Measurements from ENCODE around the gene CCDC191. TPM values are rescaled to one million over a fixed set of nuclear protein-coding genes. Genes with fewer than 3 reads are reported as not detected.

CCDC191 gene
- total RNA-seq, 2 experiments from 2014 or later, result 3.5 TPM

DNA sequence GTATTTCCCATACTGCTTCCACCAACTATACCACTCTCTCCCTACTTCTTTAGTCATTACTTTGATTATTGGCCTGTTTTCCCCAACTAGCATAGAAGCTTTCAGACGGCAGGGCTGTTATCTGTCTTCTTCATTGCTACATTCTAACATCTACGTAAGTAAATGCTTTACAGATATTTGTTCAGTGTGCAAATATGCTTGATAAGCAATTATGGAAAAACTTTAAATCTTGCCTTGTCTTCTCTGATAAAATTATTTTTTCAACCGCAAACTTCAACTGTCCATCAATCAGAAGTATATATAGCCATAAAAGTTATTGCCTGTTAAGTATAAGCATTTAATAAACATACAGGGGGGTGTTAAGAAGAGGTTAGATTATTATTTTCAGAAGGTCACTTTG, 72.8 kb downstream of the CCDC191 start:
- H3K4me3 Mint-ChIP-seq, result no peak overlapping the region
- H3K4me1 Mint-ChIP-seq (ENCODE audit: low read depth), result peaks cover 4% of the 10 kb centered on the region
- ChIA-PET CTCF (no interaction called here), POLR2A (no interaction called here)
- no peak overlapping the region for H3K27ac Mint-ChIP-seq
- peaks cover 22% of the 10 kb centered on the region for H3K36me3 Mint-ChIP-seq
- DNase-seq, result no peak
- no peaks in the 10 kb centered on the region for H3K9me3 Mint-ChIP-seq
- H3K27me3 Mint-ChIP-seq, result no peaks in the 10 kb centered on the region
- intact Hi-C loops (cut with micrococcal nuclease), result no loop called here

DNA sequence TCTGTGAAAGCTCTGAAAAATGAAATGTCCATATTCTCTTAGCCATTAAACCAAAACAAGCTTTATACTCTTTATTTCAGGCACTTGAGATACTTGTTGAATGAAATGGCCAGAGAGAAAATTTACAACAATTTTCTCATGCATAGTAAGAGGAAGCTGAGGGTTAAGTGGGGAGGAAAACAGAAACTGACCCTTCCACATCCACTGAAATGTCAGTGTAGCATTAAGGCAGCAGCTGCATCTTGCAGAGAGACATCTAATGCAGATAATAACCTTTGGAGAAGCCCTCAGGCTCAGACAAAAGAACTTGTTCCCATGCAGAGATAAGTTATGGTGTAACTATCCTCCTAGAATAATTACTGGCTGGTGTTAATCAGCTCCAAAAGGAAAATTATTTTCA, 74.5 kb downstream of the CCDC191 start:
- Mint-ChIP-seq H3K27me3 (no peaks in the 10 kb centered on the region), H3K36me3 (peaks cover 28% of the 10 kb centered on the region), H3K9me3 (no peaks in the 10 kb centered on the region), H3K27ac (no peak overlapping the region), H3K4me3 (no peak overlapping the region), H3K4me1 (ENCODE audit: low read depth) (peaks cover 4% of the 10 kb centered on the region)
- DNase-seq, result no peak
- ChIA-PET CTCF (no interaction called here), POLR2A (no interaction called here)
- intact Hi-C loops (cut with micrococcal nuclease), result no loop called here

DNA sequence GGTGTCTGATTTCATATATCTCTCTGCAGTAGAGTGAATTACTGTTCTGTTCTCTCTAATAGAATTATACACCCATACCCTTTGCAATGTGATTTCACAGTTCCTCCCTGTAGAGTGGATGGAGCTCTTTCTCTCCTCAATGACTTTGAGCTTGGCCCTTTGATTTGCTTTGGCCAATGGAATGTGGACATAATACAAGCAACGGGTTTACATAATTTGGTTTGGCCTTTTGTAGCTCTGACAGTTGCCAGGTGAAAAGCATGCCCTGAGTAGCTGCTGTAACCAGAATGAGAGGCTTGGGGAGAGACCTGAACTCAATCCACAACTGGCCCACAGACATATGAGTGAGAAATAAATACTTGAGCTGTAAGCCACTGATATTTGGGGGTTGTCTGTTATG, 76.4 kb downstream of the CCDC191 start:
- H3K27ac Mint-ChIP-seq, result no peak overlapping the region
- DNase-seq, result no peak
- intact Hi-C loops (cut with micrococcal nuclease), result no loop called here
- H3K4me1 Mint-ChIP-seq (ENCODE audit: low read depth), result no peaks in the 10 kb centered on the region
- no peak overlapping the region for H3K4me3 Mint-ChIP-seq
- peaks cover under 1% of the 10 kb centered on the region for H3K9me3 Mint-ChIP-seq
- ChIA-PET POLR2A (no interaction called here), CTCF (no interaction called here)
- peaks cover 33% of the 10 kb centered on the region for H3K36me3 Mint-ChIP-seq
- H3K27me3 Mint-ChIP-seq, result no peaks in the 10 kb centered on the region

DNA sequence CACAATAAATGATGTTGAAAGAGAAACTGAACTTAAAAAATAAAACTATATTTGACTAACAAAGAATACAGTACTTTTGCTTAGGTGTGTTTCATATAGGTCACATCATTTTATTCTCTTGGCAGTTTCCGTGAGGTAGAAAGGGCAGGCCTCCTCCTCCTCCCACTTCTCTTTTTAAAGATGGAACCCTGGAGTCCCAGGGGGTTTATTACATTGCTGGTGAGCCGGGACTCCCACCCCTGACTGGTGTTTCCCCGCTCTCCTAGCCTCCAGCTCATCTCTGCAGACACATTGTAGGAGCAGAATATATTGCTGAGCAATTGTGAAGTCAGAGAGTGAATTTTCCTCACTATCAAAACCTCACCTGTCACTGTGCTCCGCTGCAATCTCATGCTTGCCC, 78.5 kb downstream of the CCDC191 start:
- Mint-ChIP-seq H3K36me3 (peaks cover 48% of the 10 kb centered on the region), H3K27me3 (no peaks in the 10 kb centered on the region), H3K4me1 (ENCODE audit: low read depth) (no peaks in the 10 kb centered on the region), H3K27ac (no peak overlapping the region), H3K9me3 (peaks cover 18% of the 10 kb centered on the region), H3K4me3 (no peak overlapping the region)
- DNase-seq, result no peak
- intact Hi-C loops (cut with micrococcal nuclease), result no loop called here
- POLR2A ChIA-PET, result no interaction called here
- CTCF ChIA-PET, result no interaction called here

DNA sequence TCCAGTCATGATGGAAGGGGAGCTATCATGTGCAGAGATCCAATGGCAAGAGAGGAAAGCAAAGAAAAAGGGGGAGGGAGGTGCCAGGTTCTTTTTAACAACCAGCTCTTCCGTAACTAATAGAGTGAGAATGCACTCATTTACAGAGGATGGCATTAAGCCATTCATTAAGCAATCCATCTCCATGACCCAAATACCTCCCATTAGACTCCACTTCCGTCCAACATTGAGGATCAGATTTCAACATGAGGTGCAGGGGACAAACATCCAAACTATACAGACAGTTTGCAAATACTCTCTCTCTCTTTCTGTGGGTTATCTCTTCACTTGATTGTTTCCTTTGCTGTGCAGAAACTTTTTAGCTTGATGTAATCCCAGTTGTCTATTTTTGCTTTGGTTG, 87.3 kb downstream of the CCDC191 start:
- POLR2A ChIA-PET, result no interaction called here

DNA sequence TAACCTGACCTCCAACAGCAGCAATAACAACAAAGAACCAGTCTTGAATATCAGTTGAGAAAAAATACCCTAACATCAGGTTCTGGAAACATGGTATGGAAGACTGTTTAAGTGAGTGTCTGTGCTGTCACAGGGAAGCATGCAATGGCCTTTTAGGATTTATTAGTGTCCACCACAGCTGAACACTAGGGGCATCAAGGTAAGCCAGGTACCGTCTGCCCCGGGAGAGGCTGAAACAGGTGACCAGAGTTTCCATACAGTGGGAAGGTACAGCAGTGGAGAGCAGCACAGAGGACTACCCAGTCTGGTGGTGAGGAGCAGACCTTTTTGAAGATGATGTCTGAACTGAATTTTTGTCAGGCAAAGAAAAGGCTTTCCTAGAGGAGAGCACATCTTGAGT, 90.2 kb downstream of the CCDC191 start:
- Mint-ChIP-seq H3K4me3 (no peak overlapping the region), H3K36me3 (peaks cover 2% of the 10 kb centered on the region), H3K4me1 (ENCODE audit: low read depth) (peaks cover 7% of the 10 kb centered on the region), H3K9me3 (peaks cover under 1% of the 10 kb centered on the region), H3K27ac (no peak overlapping the region), H3K27me3 (no peaks in the 10 kb centered on the region)
- DNase-seq, result no peak
- ChIA-PET POLR2A (no interaction called here), CTCF (no interaction called here)
- intact Hi-C loops (cut with micrococcal nuclease), result no loop called here

More for the DNA sequence above, 87.3 kb downstream of the CCDC191 start:
- no peaks in the 10 kb centered on the region for H3K27me3 Mint-ChIP-seq
- intact Hi-C loops (cut with micrococcal nuclease), result no loop called here
- no peak for DNase-seq
- no peak overlapping the region for H3K4me3 Mint-ChIP-seq
- H3K4me1 Mint-ChIP-seq (ENCODE audit: low read depth), result peaks cover 3% of the 10 kb centered on the region
- peaks cover 27% of the 10 kb centered on the region for H3K9me3 Mint-ChIP-seq
- peaks cover 20% of the 10 kb centered on the region for H3K36me3 Mint-ChIP-seq
- CTCF ChIA-PET, result no interaction called here
- H3K27ac Mint-ChIP-seq, result no peak overlapping the region

DNA sequence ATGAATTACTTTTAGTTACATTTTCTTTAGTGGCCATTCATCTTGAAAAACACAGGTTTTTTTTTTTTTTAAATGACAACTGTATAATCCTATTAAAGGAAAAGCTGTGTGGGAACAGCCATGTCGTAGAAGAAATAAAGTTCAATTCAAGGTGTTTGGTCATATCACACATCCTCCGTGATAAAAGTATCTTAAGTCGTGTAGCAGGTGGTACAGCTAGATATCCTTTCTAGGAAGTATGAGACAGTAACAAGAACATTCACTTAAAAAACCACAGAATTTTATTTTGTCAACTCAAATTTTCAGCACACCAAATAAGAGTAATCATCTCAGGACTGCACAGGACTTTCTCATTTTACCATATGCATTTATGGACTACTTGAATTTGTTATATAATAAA, 92.4 kb downstream of the CCDC191 start:
- H3K9me3 Mint-ChIP-seq, result no peaks in the 10 kb centered on the region
- no peak overlapping the region for H3K4me3 Mint-ChIP-seq
- H3K27me3 Mint-ChIP-seq, result no peaks in the 10 kb centered on the region
- H3K4me1 Mint-ChIP-seq (ENCODE audit: low read depth), result peaks cover 7% of the 10 kb centered on the region
- no peak overlapping the region for H3K27ac Mint-ChIP-seq
- ChIA-PET CTCF (no interaction called here), POLR2A (no interaction called here)
- H3K36me3 Mint-ChIP-seq, result no peaks in the 10 kb centered on the region
- DNase-seq, result no peak
- intact Hi-C loops (cut with micrococcal nuclease), result no loop called here

DNA sequence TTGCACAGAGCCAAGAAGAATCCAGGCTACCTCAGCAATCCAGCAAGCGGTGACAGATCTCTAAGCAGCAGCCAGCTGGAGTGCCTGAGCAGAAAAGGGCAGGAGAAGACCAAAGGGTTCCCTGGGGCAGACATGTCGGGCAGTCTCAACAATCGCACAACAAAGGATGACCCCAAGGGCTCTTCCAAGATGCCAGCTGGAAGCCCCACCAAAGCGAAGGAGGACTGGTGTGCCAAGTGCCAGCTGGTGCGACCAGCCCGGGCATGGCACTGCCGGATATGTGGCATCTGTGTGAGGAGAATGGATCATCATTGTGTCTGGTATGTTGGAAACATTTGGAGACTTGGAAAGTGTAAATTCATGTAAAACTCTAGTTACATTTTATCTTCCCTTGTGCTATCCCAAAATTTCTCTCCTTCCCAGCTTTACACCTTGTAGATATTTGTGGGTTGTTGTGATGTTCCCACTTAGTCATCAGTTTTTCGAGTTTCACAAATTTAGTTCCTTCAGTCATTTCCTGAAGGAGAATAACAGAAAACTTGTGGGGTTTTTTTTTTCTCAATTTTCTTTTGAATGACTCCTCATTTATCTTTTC, 102.1 kb downstream of the CCDC191 start:
- CTCF ChIA-PET, result no interaction called here

DNA sequence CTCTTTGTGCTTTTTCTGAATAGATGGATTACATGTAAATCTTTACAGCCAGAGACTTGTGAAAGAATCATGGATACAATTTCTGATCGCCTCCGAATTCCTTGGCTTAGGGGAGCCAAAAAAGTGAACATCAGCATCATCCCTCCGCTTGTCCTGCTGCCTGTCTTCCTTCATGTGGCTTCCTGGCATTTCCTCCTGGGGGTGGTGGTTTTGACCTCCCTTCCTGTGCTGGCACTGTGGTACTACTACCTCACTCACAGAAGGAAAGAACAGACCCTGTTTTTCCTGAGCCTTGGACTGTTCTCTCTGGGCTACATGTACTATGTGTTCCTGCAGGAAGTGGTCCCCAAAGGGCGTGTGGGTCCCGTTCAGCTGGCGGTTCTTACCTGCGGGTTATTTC, 102.6 kb downstream of the CCDC191 start:
- DNase-seq, result no peak
- peaks cover 19% of the 10 kb centered on the region for H3K4me1 Mint-ChIP-seq (ENCODE audit: low read depth)
- H3K27ac Mint-ChIP-seq, result no peak overlapping the region
- peaks cover 9% of the 10 kb centered on the region for H3K36me3 Mint-ChIP-seq
- intact Hi-C loops (cut with micrococcal nuclease), result no loop called here
- H3K9me3 Mint-ChIP-seq, result no peaks in the 10 kb centered on the region
- POLR2A ChIA-PET, result interaction anchor here (0.7 to 1.4 kb wide), 2 partner anchors 9 to 102 kb away, joined by 3 read pairs; partner anchors contain the start of genes CCDC191 and QTRT2
- H3K4me3 Mint-ChIP-seq, result no peak overlapping the region
- CTCF ChIA-PET, result no interaction called here
- no peaks in the 10 kb centered on the region for H3K27me3 Mint-ChIP-seq

More for the DNA sequence above, 102.1 kb downstream of the CCDC191 start:
- DNase-seq, result no peak
- POLR2A ChIA-PET, result interaction anchor here (0.7 to 1.4 kb wide), 2 partner anchors 8 to 102 kb away, joined by 3 read pairs; partner anchors contain the start of genes CCDC191 and QTRT2
- no peak overlapping the region for H3K27ac Mint-ChIP-seq
- H3K4me3 Mint-ChIP-seq, result no peak overlapping the region
- intact Hi-C loops (cut with micrococcal nuclease), result no loop called here
- H3K36me3 Mint-ChIP-seq, result peaks cover 9% of the 10 kb centered on the region
- H3K4me1 Mint-ChIP-seq (ENCODE audit: low read depth), result peaks cover 15% of the 10 kb centered on the region
- no peaks in the 10 kb centered on the region for H3K9me3 Mint-ChIP-seq
- H3K27me3 Mint-ChIP-seq, result no peaks in the 10 kb centered on the region

DNA sequence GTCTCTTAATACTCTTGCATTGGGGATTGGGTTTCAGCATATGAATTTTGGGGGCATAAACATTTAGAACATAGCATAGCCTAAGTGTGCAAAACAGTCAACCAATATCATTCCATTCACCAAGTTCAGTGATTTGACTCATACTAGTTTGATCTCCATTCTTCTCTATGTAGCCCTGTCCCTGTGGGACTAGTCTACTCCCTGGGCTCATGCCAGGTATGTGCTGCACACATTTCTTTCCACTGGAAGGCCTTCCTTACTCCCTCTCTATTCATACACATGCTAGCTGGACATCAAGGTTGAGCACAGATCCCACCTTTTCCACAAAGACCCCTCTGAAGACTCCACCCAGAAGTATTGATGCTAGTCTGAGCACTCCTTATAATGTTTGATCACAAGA, 103.4 kb downstream of the CCDC191 start:
- ChIA-PET CTCF (no interaction called here), POLR2A (no interaction called here)
- intact Hi-C loops (cut with micrococcal nuclease), result no loop called here
- no peak for DNase-seq
- Mint-ChIP-seq H3K27me3 (no peaks in the 10 kb centered on the region), H3K4me3 (no peak overlapping the region), H3K9me3 (no peaks in the 10 kb centered on the region), H3K36me3 (peaks cover 7% of the 10 kb centered on the region), H3K27ac (no peak overlapping the region), H3K4me1 (ENCODE audit: low read depth) (peaks cover 21% of the 10 kb centered on the region)

DNA sequence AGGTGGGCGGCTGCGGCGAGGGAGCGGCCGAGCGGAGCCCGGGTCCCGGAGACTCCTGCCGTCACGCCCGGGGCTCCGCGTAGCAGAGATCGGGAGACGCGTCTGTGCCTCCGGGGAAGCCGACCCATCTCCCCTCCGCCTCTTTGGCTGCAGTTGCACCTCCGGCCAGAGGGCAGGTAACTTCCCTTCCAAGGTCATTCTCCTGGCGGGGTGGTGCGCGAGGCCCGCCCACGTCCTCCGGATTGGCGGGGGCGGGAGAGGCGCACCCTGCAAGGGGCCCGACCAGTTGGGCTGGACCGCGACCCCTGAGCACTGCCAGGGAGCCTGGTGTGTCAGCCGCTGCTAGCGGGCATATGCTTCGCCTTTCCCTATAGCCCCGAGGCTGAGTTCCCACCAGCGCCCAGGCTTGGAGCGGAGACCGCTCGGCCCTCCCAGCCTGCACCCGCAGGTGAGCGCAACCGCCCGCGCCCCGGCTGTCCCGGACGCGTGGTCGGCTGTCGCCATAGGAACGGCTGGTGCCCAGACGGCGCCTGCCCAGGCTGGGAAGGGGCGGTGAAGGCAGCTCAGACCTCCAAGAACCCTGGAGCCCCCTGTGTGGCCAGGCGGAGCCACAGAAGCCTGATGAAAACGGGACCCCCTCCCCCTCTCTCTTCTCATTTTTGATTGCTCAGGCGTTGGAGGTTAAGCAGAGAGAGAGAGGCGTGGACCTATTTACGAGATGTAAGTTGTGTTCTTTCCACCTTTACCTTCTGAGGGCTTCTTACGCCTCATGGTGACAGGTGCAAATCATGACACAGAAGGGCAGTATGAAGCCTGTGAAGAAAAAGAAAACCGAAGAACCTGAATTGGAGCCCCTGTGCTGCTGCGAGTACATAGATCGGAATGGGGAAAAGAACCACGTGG, 108.1 kb downstream of the CCDC191 start:
- POLR2A ChIA-PET, result no interaction called here
- peak; percentile 45 for DNase-seq
- Mint-ChIP-seq H3K27ac (no peak overlapping the region), H3K4me1 (ENCODE audit: low read depth) (peaks cover 13% of the 10 kb centered on the region), H3K27me3 (peaks cover 14% of the 10 kb centered on the region), H3K4me3 (peak overlapping the region; percentile 54), H3K9me3 (no peaks in the 10 kb centered on the region), H3K36me3 (no peaks in the 10 kb centered on the region)
- intact Hi-C loops (cut with micrococcal nuclease), result loop anchor here (1.0 to 5.0 kb wide), 2 partner anchors 108 to 416 kb away; partner anchors contain the start of genes CCDC191, QTRT2 and SIDT1
- CTCF ChIA-PET, result no interaction called here

DNA sequence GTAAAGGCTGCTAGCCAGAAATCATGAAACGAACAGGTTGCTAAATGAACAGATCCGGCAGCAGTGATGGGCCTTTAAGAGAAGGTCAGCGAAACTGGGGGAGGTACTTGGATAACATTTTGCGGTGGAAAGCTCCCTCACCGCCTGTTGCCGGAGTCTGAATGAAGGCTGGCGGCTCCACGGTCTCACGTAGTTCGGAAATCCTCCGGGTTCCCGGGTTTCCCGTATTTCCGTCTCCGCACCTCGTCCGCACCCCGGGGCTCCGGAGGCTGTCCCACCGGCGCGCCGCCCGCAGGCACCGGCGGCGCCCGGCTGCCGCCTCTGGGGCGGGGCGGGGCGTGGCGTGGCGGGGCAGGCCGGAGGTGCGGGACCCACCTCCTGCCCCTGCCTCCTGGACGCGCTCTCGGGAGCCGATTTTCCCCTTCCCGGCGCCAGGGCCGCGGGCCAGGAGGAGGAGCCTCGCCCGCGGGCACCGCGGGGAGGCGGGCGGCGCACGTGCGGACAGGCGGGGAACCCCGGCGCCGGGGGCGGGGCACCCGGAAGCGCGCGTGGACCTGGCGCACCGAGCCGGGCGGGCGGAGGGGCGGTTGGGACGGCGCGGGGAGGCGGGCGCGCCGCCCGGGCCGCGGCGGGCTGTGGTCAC, 108.8 kb downstream of the CCDC191 start, which contains the start of gene ZDHHC23:
ZDHHC23 (plus strand) TSS at position 642 of the 643 bp plus-strand sequence. CDS start 790 bp downstream, outside the sequence.
- H3K27ac Mint-ChIP-seq, result peak within 1 kb of the TSS; percentile 52
- intact Hi-C loops (cut with micrococcal nuclease), result loop anchor here (1.0 to 5.0 kb wide), 4 partner anchors 109 to 415 kb away; partner anchors contain the start of genes ATP6V1A, CCDC191, NAA50 and QTRT2
- peaks cover 14% of the 10 kb centered on the region for H3K27me3 Mint-ChIP-seq
- H3K9me3 Mint-ChIP-seq, result no peaks in the 10 kb centered on the region
- CTCF ChIA-PET, result no interaction called here
- DNase-seq, result peak; percentile 71
- H3K4me1 Mint-ChIP-seq (ENCODE audit: low read depth), result peaks cover 12% of the 10 kb centered on the region
- no peaks in the 10 kb centered on the region for H3K36me3 Mint-ChIP-seq
- peak within 1 kb of the TSS; percentile 74 for H3K4me3 Mint-ChIP-seq
- POLR2A ChIA-PET, result no interaction called here

Measured in activated CD4-positive, alpha-beta memory T cell treated with anti-CD3 and anti-CD28 coated beads for 36 hours (primary cell).